GM23338 (cell line): ENCODE results near the gene DVL1. TPM values are rescaled to one million over a fixed set of nuclear protein-coding genes. Genes with fewer than 3 reads are reported as not detected.
A peak's percentile ranks its signal among the peaks of the same experiment; 100 is the strongest.

Source experiments
- ATAC-seq: fragments of 200-7000 bp; cut with Tn5 transposase; 3 replicates; pipeline ENCODE4 v1.9.1; 2020
- DNase-seq: peaks from one replicate; pipeline ENCODE4 v3.0.0-alpha.2; 2015; ENCODE audit warnings: low spot score
- H2AFZ ChIP-seq: fragments of 200-600 bp; sonication (generic); 2 replicates; pipeline ENCODE4 v1.8.0; 2016; ENCODE audit warnings: antibody characterized with exemption, mild to moderate bottlenecking, moderate library complexity
- H3F3A ChIP-seq: fragments of 200-600 bp; sonication (generic); replicated peaks from 2 replicates; pipeline ENCODE4 v1.8.0; 2017; ENCODE audit warnings: antibody characterized with exemption, mixed run types, low read depth
- H3K27ac ChIP-seq: fragments of 200-600 bp; sonication (generic); 2 replicates; pipeline ENCODE4 v1.6.1; 2016; ENCODE audit warnings: low read depth
- H3K27me3 ChIP-seq: fragments of 200-600 bp; sonication (generic); 2 replicates; pipeline ENCODE4 v1.8.0; 2016; ENCODE audit warnings: mild to moderate bottlenecking, mixed run types, moderate library complexity; ENCODE audit not compliant: insufficient read depth
- H3K36me3 ChIP-seq: fragments of 200-600 bp; sonication (generic); 2 replicates; pipeline ENCODE4 v1.8.0; 2016; ENCODE audit warnings: mild to moderate bottlenecking; ENCODE audit not compliant: insufficient read depth
- H3K4me1 ChIP-seq: fragments of 200-600 bp; sonication (generic); 2 replicates; pipeline ENCODE4 v1.8.0; 2016; ENCODE audit warnings: mild to moderate bottlenecking, moderate library complexity; ENCODE audit not compliant: insufficient read depth
- H3K4me2 ChIP-seq: fragments of 200-600 bp; sonication (generic); 2 replicates; pipeline ENCODE4 v1.7.1; 2017; ENCODE audit warnings: mixed run types
- H3K4me3 ChIP-seq: fragments of 200-600 bp; sonication (generic); 2 replicates; pipeline ENCODE4 v1.6.1; 2016; ENCODE audit warnings: mixed run types
- H3K79me2 ChIP-seq: fragments of 200-600 bp; sonication (generic); replicated peaks from 2 replicates; pipeline ENCODE4 v1.8.0; 2017; ENCODE audit warnings: mild to moderate bottlenecking; ENCODE audit not compliant: insufficient read depth
- H3K9me2 ChIP-seq: fragments of 200-600 bp; sonication (generic); 2 replicates; pipeline ENCODE4 v1.8.0; 2017; ENCODE audit not compliant: insufficient read depth
- H4K20me1 ChIP-seq: fragments of 200-600 bp; sonication (generic); replicated peaks from 2 replicates; pipeline ENCODE4 v1.8.0; 2017; ENCODE audit warnings: mild to moderate bottlenecking; ENCODE audit not compliant: insufficient read depth
- H3K27ac Mint-ChIP-seq: 2 replicates; pipeline ENCODE4 v1.8.0; 2020; ENCODE audit warnings: inconsistent platforms, mild to moderate bottlenecking, moderate library complexity, mixed read lengths
- H3K27me3 Mint-ChIP-seq: 3 replicates; pipeline ENCODE4 v1.8.0; 2022; ENCODE audit warnings: low read depth, mild to moderate bottlenecking, moderate library complexity, mixed read lengths, inconsistent platforms; ENCODE audit not compliant: insufficient read depth, poor library complexity
- H3K36me3 Mint-ChIP-seq: 3 replicates; pipeline ENCODE4 v1.8.0; 2021; ENCODE audit warnings: low read depth, mild to moderate bottlenecking, inconsistent platforms, moderate library complexity, mixed read lengths
- H3K4me1 Mint-ChIP-seq: 3 replicates; pipeline ENCODE4 v1.8.0; 2020; ENCODE audit warnings: mild to moderate bottlenecking, inconsistent platforms, mixed read lengths
- H3K4me3 Mint-ChIP-seq: 3 replicates; pipeline ENCODE4 v1.8.0; 2021; ENCODE audit warnings: moderate library complexity, mild to moderate bottlenecking, inconsistent platforms, mixed read lengths
- H3K9me3 Mint-ChIP-seq: 3 replicates; pipeline ENCODE4 v1.8.0; 2020; ENCODE audit warnings: moderate library complexity, mild to moderate bottlenecking, inconsistent platforms, mixed read lengths
- EZH2 ChIP-seq: fragments of 200-600 bp; sonication (generic); IDR thresholded peaks from one replicate; pipeline ENCODE4 v1.8.0; 2017; ENCODE audit warnings: antibody characterized with exemption, mild to moderate bottlenecking, low read depth; ENCODE audit not compliant: unreplicated experiment
- ZNF114 ChIP-seq: fragments of 250-450 bp; sonication (Bioruptor Pico); IDR thresholded peaks from 2 replicates; pipeline ENCODE4 v1.5.0; 2020; ENCODE audit warnings: mild to moderate bottlenecking, moderate library complexity
- polyA plus RNA-seq: library from polyadenylated mRNA; unstranded; fragments of >200 nt; fragmentation: Nextera tagmentation; extraction: Ambion mirVana; gene quantifications from 2 replicates; pipeline ENCODE4 v1.2.1, GENCODE V29; 2016
- total RNA-seq: library from RNA; depleted of rRNA; stranded (reverse); fragments of >200 nt; shearing (Covaris generic); gene quantifications from 2 replicates; pipeline ENCODE4 v1.2.3, GENCODE V29; 2014
- TF ChIP-seq, protein P1 (sequence below): fragments of 250-450 bp; sonication (Bioruptor Pico); IDR thresholded peaks from 2 replicates; pipeline ENCODE4 v1.5.0; 2020; ENCODE audit warnings: mild to moderate bottlenecking, moderate library complexity

DVL1 gene
- total and polyA plus RNA-seq, 2 experiments from 2014 or later = 13.5 to 69.7 TPM

DNA sequence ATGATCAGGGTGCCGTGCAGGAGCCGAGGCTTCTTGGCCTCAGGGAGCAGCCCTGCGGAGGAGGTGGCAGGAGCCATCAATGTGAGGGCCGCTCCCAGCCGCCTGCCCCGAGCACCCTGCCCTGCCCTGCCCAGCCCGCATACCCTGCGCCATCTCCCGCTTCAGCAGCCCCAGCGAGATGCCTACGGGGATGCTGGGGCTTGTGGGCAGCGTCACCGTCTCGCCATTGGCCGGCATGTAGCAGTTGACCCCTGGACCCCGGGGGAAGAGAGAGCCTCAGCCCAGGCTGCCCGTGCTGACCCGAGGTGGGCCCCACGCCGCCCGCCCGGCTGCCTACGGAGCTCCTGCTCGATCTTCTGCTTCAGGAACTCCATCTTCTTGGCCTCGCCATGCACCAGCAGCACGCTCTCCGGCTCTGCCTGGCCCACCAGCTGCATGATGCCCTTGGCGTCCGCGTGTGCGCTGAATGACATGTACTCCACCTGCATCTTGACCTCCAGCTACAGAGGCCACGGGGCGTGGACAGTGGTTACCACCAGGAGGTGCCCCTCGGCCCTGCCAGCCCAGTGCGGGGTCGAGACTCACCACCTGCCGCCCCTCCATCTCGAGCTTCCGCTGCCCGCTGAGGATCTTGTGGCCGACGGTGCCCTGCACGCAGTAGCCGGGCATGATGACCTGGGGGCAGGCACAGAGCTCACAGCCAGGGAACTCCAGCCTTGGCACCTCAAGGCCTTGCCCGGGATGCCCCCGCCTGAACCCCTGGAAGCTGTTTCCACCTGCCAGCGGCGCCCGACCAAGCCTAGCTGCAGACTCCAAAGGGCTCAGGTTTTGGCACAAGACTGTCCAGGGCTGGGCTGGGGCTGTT lies 36.5 kb downstream of the DVL1 start:
- Mint-ChIP-seq H3K36me3 (peaks cover 42% of the 10 kb centered on the region), H3K27ac (no peak overlapping the region), H3K27me3 (peaks cover 22% of the 10 kb centered on the region), H3K4me1 (peaks cover 18% of the 10 kb centered on the region), H3K4me3 (no peak overlapping the region), H3K9me3 (no peaks in the 10 kb centered on the region; the same call in 2 of the 3 replicates)
- H3K27me3 ChIP-seq = no peaks in the 10 kb centered on the region
- peaks cover 18% of the 10 kb centered on the region for H3K79me2 ChIP-seq
- peaks cover 19% of the 10 kb centered on the region for H3F3A ChIP-seq
- ATAC-seq (no peak), DNase-seq (peak; percentile 2)
- peaks cover 8% of the 10 kb centered on the region; the same call in 1 of the 2 replicates for H3K36me3 ChIP-seq
- H3K4me1 ChIP-seq = peaks cover 4% of the 10 kb centered on the region; the same call in 1 of the 2 replicates
- H3K4me3 ChIP-seq = no peak overlapping the region
- H4K20me1 ChIP-seq = peaks cover 15% of the 10 kb centered on the region; the same call in 1 of the 2 replicates
- H2AFZ ChIP-seq = no peak overlapping the region
- no peaks in the 10 kb centered on the region for H3K9me2 ChIP-seq
- no peak overlapping the region for H3K4me2 ChIP-seq
- no peak overlapping the region for H3K27ac ChIP-seq
- TF ChIP-seq, protein P1, sequence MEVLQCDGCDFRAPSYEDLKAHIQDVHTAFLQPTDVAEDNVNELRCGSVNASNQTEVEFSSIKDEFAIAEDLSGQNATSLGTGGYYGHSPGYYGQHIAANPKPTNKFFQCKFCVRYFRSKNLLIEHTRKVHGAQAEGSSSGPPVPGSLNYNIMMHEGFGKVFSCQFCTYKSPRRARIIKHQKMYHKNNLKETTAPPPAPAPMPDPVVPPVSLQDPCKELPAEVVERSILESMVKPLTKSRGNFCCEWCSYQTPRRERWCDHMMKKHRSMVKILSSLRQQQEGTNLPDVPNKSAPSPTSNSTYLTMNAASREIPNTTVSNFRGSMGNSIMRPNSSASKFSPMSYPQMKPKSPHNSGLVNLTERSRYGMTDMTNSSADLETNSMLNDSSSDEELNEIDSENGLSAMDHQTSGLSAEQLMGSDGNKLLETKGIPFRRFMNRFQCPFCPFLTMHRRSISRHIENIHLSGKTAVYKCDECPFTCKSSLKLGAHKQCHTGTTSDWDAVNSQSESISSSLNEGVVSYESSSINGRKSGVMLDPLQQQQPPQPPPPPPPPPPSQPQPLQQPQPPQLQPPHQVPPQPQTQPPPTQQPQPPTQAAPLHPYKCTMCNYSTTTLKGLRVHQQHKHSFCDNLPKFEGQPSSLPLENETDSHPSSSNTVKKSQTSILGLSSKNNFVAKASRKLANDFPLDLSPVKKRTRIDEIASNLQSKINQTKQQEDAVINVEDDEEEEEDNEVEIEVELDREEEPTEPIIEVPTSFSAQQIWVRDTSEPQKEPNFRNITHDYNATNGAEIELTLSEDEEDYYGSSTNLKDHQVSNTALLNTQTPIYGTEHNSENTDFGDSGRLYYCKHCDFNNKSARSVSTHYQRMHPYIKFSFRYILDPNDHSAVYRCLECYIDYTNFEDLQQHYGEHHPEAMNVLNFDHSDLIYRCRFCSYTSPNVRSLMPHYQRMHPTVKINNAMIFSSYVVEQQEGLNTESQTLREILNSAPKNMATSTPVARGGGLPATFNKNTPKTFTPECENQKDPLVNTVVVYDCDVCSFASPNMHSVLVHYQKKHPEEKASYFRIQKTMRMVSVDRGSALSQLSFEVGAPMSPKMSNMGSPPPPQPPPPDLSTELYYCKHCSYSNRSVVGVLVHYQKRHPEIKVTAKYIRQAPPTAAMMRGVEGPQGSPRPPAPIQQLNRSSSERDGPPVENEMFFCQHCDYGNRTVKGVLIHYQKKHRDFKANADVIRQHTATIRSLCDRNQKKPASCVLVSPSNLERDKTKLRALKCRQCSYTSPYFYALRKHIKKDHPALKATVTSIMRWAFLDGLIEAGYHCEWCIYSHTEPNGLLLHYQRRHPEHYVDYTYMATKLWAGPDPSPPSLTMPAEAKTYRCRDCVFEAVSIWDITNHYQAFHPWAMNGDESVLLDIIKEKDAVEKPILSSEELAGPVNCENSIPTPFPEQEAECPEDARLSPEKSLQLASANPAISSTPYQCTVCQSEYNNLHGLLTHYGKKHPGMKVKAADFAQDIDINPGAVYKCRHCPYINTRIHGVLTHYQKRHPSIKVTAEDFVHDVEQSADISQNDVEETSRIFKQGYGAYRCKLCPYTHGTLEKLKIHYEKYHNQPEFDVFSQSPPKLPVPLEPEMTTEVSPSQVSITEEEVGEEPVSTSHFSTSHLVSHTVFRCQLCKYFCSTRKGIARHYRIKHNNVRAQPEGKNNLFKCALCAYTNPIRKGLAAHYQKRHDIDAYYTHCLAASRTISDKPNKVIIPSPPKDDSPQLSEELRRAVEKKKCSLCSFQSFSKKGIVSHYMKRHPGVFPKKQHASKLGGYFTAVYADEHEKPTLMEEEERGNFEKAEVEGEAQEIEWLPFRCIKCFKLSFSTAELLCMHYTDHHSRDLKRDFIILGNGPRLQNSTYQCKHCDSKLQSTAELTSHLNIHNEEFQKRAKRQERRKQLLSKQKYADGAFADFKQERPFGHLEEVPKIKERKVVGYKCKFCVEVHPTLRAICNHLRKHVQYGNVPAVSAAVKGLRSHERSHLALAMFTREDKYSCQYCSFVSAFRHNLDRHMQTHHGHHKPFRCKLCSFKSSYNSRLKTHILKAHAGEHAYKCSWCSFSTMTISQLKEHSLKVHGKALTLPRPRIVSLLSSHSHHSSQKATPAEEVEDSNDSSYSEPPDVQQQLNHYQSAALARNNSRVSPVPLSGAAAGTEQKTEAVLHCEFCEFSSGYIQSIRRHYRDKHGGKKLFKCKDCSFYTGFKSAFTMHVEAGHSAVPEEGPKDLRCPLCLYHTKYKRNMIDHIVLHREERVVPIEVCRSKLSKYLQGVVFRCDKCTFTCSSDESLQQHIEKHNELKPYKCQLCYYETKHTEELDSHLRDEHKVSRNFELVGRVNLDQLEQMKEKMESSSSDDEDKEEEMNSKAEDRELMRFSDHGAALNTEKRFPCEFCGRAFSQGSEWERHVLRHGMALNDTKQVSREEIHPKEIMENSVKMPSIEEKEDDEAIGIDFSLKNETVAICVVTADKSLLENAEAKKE = no peak
- TF ChIP-seq ZNF114 (CRISPR knock-in tag) (no peak), EZH2 (no peak)
